ENCODE data around the gene KRT3. TPM values are rescaled to one million over a fixed set of nuclear protein-coding genes. Genes with fewer than 3 reads are reported as not detected.
"Not testable (repeated sequence)": the region's sequence is repeated elsewhere in the genome, so short reads cannot be mapped to it uniquely, and the experiment has no call there.

KRT3 gene
- total and polyA plus RNA-seq, 10 donors = not detected

DNA sequence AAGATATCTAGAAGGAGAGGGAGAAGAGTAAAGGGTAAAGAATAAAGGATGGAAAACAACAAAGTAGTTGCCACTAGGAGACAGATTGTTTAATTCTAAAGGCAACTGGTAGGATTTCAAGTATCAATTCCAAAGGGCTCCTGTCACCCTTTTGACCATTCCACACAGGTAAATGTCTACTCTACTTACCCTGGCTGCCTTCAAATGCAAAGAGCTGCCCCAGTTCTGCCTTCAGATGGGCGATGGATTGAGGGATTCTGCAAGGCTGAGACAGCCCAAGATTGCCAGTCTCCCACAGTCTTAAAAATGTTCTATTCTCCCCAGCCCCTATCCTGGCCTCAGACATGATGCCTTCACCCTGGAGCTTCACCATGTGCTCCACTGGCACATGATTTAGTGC lies 30.2 kb downstream of the KRT3 start:
- DNase-seq = no peak
- no peak for TF ChIP-seq POLR2AphosphoS5 (IDR thresholded peaks at IDR 0.05)
- TF ChIP-seq, protein P1, sequence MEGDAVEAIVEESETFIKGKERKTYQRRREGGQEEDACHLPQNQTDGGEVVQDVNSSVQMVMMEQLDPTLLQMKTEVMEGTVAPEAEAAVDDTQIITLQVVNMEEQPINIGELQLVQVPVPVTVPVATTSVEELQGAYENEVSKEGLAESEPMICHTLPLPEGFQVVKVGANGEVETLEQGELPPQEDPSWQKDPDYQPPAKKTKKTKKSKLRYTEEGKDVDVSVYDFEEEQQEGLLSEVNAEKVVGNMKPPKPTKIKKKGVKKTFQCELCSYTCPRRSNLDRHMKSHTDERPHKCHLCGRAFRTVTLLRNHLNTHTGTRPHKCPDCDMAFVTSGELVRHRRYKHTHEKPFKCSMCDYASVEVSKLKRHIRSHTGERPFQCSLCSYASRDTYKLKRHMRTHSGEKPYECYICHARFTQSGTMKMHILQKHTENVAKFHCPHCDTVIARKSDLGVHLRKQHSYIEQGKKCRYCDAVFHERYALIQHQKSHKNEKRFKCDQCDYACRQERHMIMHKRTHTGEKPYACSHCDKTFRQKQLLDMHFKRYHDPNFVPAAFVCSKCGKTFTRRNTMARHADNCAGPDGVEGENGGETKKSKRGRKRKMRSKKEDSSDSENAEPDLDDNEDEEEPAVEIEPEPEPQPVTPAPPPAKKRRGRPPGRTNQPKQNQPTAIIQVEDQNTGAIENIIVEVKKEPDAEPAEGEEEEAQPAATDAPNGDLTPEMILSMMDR (IDR thresholded peaks at IDR 0.05 in 8 of 11, conservative IDR thresholded peaks at IDR 0.05 in 3 of 11) = no peak
- TF ChIP-seq POLR2A (IDR thresholded peaks at IDR 0.05) = no peak
- Histone ChIP-seq H3K36me3 (no peaks in the 10 kb centered on the region), H3K27ac (no peak overlapping the region), H3K4me1 (no peaks in the 10 kb centered on the region), H3K9me3 (peaks cover 0 to 25% (median 19%) of the 10 kb centered on the region in 8 donors), H3K27me3 (replicated peaks in 1 of 7) (no peaks in the 10 kb centered on the region), H3K4me3 (no peak overlapping the region)
- intact Hi-C loops (cut with DNase I; ENCODE audit: low total_unique reads) = no loop called here
- 15 to 67% (median 57%) methylated on average over 1 of the region's 1 CpG for WGBS, 5 donors

DNA sequence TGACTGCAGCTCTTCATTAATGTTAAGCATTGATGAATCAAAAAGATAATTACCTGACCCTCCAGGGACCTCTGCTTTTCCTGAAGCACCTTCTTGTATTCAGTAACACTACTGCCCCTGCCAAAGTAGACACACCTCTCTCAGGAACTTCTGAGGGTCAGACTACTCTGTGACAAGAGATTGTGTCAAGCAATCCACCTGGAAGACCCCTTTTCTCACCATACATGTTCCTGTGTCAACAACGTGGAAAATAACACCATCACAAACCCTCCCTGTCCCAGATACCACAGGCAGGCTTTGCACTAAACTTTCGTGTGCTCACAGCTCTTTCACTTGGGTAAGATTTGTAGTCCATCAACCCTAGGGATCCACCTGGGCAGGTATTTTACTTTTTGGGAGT lies 31.9 kb downstream of the KRT3 start:
- no peak overlapping the region for H3K27ac ChIP-seq
- 69 to 82% (median 71%) methylated on average over 2 of the region's 2 CpGs for WGBS, 5 donors
- peaks cover 3 to 42% (median 33%) of the 10 kb centered on the region in 8 donors for H3K9me3 ChIP-seq
- intact Hi-C loops (cut with DNase I; ENCODE audit: low total_unique reads) = no loop called here
- H3K27me3 ChIP-seq (replicated peaks in 1 of 7) = peaks cover 0 to 3% (median 0%) of the 10 kb centered on the region in 7 donors
- DNase-seq = no peak
- no peaks in the 10 kb centered on the region for H3K36me3 ChIP-seq
- no peak overlapping the region for H3K4me3 ChIP-seq
- no peak for TF ChIP-seq POLR2AphosphoS5 (IDR thresholded peaks at IDR 0.05)
- TF ChIP-seq, protein P1 (IDR thresholded peaks at IDR 0.05 in 8 of 11, conservative IDR thresholded peaks at IDR 0.05 in 3 of 11) = no peak
- no peak for TF ChIP-seq POLR2A (IDR thresholded peaks at IDR 0.05)
- H3K4me1 ChIP-seq = no peaks in the 10 kb centered on the region

DNA sequence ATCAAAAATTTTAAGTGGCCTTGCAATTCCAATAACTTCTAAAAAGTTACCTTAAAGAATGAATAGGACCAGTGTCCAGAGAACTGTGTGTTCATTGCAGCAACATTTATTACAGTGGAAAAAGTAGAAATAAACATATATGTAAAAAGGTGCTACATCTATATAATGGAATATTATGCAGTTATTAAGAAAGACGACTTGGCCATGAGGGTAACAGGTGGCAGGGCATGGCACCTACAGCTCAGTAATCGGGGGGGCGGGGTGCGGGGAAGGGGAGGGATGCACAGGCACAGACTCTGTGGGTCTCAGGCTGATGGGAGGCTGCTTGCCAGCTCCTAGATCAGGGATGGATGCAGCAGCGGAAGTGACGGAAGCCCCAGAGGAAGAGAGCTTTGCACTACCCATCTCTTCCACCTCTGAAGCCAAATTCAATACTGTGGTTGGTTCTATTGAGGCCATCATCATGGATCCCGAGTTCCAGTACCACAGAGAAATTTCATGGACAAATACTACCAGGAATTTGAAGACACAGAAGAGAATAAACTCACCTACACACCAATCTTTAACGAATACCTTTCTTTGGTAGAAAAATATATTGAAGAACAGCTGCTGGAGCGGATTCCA lies 32.8 kb downstream of the KRT3 start:
- Histone ChIP-seq H3K4me1 (no peaks in the 10 kb centered on the region), H3K4me3 (no peak overlapping the region), H3K36me3 (no peaks in the 10 kb centered on the region), H3K9me3 (peaks cover 3 to 42% (median 33%) of the 10 kb centered on the region in 8 donors), H3K27me3 (replicated peaks in 1 of 7) (peaks cover 0 to 11% (median 0%) of the 10 kb centered on the region in 7 donors), H3K27ac (no peak overlapping the region)
- DNase-seq = no peak
- TF ChIP-seq, protein P1 (IDR thresholded peaks at IDR 0.05 in 8 of 11, conservative IDR thresholded peaks at IDR 0.05 in 3 of 11) = no peak
- TF ChIP-seq POLR2AphosphoS5 (IDR thresholded peaks at IDR 0.05) = no peak
- no peak for TF ChIP-seq POLR2A (IDR thresholded peaks at IDR 0.05)
- intact Hi-C loops (cut with DNase I; ENCODE audit: low total_unique reads) = no loop called here
- WGBS, 5 donors = 70 to 81% (median 79%) methylated on average over 9 of the region's 9 CpGs

DNA sequence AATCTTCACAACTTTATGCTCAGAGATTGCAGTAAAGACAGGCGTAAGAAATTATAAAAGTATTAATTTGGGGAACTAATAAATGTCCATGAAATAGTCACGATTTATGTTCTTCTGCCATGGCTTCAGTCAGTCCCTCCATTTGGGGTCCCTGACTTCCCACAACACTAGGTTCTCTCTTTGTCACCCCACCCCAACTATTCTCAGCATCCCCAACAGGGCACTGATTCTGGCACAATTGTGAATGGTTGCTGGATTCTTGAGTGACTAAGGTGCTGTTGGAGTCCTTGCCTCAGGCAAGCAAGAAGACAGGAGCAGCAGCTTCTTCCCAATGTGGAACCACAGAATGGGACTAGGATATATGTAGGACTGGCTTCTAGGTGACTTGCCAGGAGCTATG lies 34.1 kb downstream of the KRT3 start:
- 89 to 93% (median 91%) methylated on average over 2 of the region's 2 CpGs for WGBS, 5 donors
- TF ChIP-seq, protein P1 (IDR thresholded peaks at IDR 0.05 in 8 of 11, conservative IDR thresholded peaks at IDR 0.05 in 3 of 11) = no peak
- TF ChIP-seq POLR2AphosphoS5 (IDR thresholded peaks at IDR 0.05) = no peak
- TF ChIP-seq POLR2A (IDR thresholded peaks at IDR 0.05) = no peak
- intact Hi-C loops (cut with DNase I; ENCODE audit: low total_unique reads) = no loop called here
- H3K36me3 ChIP-seq = no peaks in the 10 kb centered on the region
- no peak overlapping the region for H3K27ac ChIP-seq
- DNase-seq = no peak
- no peaks in the 10 kb centered on the region for H3K4me1 ChIP-seq
- H3K4me3 ChIP-seq = no peak overlapping the region
- peaks cover 0 to 19% (median 0%) of the 10 kb centered on the region in 7 donors for H3K27me3 ChIP-seq (replicated peaks in 1 of 7)
- peaks cover 3 to 42% (median 33%) of the 10 kb centered on the region in 8 donors for H3K9me3 ChIP-seq

DNA sequence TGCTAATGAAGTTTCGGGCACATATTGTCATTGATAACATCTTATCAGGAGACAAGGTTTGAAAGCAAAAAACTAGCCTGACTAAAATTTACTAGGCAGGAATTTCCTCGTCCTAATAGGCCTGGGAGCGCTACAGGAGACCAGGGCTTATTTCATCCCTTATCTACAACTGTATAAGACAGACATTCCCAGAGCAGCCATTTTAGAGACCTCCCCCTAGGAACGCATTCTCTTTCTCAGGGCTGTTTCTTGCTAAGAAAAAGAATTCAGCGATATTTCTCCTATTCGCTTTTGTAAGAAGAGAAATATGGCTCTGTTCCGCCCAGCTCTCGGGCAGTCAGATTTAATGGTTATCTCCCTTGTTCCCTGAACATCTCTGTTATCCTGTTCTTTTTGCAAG lies 34.7 kb downstream of the KRT3 start:
- Histone ChIP-seq H3K9me3 (peaks cover 3 to 42% (median 33%) of the 10 kb centered on the region in 8 donors), H3K27me3 (replicated peaks in 1 of 7) (peaks cover 0 to 19% (median 0%) of the 10 kb centered on the region in 7 donors)
- H3K27ac ChIP-seq; H3K36me3 ChIP-seq; DNase-seq; intact Hi-C loops (cut with DNase I; ENCODE audit: low total_unique reads); H3K4me3 ChIP-seq; H3K4me1 ChIP-seq: not testable (repeated sequence)
- WGBS, 5 donors = 81 to 95% (median 90%) methylated on average over 8 of the region's 8 CpGs

Measured in spleen (tissue), 11 donors.